Glutamatergic neuron (in vitro differentiated cells): ENCODE measurements around the gene TANC1. TPM values are rescaled to one million over a fixed set of nuclear protein-coding genes. Genes with fewer than 3 reads are reported as not detected.

Source experiments
- DNase-seq: peaks from one replicate; pipeline ENCODE4 v3.0.0; 2022
- H3K27ac Mint-ChIP-seq: one replicate; pipeline ENCODE4 v1.8.0; 2020; ENCODE audit warnings: mild to moderate bottlenecking, mixed read lengths, inconsistent platforms; ENCODE audit not compliant: unreplicated experiment
- H3K27me3 Mint-ChIP-seq: one replicate; pipeline ENCODE4 v1.8.0; 2020; ENCODE audit warnings: mild to moderate bottlenecking, moderate library complexity, mixed read lengths, inconsistent platforms; ENCODE audit not compliant: unreplicated experiment
- H3K36me3 Mint-ChIP-seq: one replicate; pipeline ENCODE4 v1.8.0; 2020; ENCODE audit warnings: mild to moderate bottlenecking, mixed read lengths, inconsistent platforms; ENCODE audit not compliant: unreplicated experiment
- H3K4me1 Mint-ChIP-seq: one replicate; pipeline ENCODE4 v1.8.0; 2020; ENCODE audit warnings: mild to moderate bottlenecking, low read depth, mixed read lengths, inconsistent platforms; ENCODE audit not compliant: unreplicated experiment
- H3K4me3 Mint-ChIP-seq: one replicate; pipeline ENCODE4 v1.8.0; 2020; ENCODE audit warnings: mild to moderate bottlenecking, mixed read lengths, inconsistent platforms; ENCODE audit not compliant: unreplicated experiment
- H3K9me3 Mint-ChIP-seq: one replicate; pipeline ENCODE4 v1.8.0; 2020; ENCODE audit warnings: mild to moderate bottlenecking, moderate library complexity, mixed read lengths, inconsistent platforms; ENCODE audit not compliant: unreplicated experiment
- CTCF ChIP-seq: fragments of 200-600 bp; sonication (generic); IDR thresholded peaks from one replicate; pipeline ENCODE4 v1.5.0; 2021; ENCODE audit not compliant: partially characterized antibody, unreplicated experiment
- total RNA-seq: library from RNA; stranded (reverse); fragmentation: NEBNext Ultra II Directional; extraction: Animal tissue kit (Norgen Biotek cat#: 25700); gene quantifications from one replicate; pipeline ENCODE4 v1.2.1, GENCODE V29; 2021; ENCODE audit not compliant: unreplicated experiment

TANC1 gene
- total RNA-seq, 1 donor from 2014 or later = 14.9 TPM

- H3K27me3 Mint-ChIP-seq = no peaks in the 10 kb centered on the region
- no peaks in the 10 kb centered on the region for H3K9me3 Mint-ChIP-seq
- no peaks in the 10 kb centered on the region for H3K36me3 Mint-ChIP-seq
- DNase-seq = no peak
- TF ChIP-seq CTCF = no peak
- no peaks in the 10 kb centered on the region for H3K4me1 Mint-ChIP-seq
- H3K27ac Mint-ChIP-seq = no peak overlapping the region
- no peak overlapping the region for H3K4me3 Mint-ChIP-seq
Measured at GRCh38 chr2:159065891-159066290, 97.5 kb downstream of the TANC1 start.

- DNase-seq = no peak
- Mint-ChIP-seq H3K4me1 (no peaks in the 10 kb centered on the region), H3K27me3 (no peaks in the 10 kb centered on the region), H3K36me3 (no peaks in the 10 kb centered on the region), H3K9me3 (no peaks in the 10 kb centered on the region), H3K27ac (no peak overlapping the region), H3K4me3 (no peak overlapping the region)
- TF ChIP-seq CTCF = no peak
Measured at GRCh38 chr2:159066541-159067156, 98.2 kb downstream of the TANC1 start.

- Mint-ChIP-seq H3K4me3 (no peak overlapping the region), H3K36me3 (no peaks in the 10 kb centered on the region), H3K27ac (no peak overlapping the region), H3K9me3 (no peaks in the 10 kb centered on the region), H3K27me3 (no peaks in the 10 kb centered on the region), H3K4me1 (no peaks in the 10 kb centered on the region)
- DNase-seq = no peak
- no peak for TF ChIP-seq CTCF
Measured at GRCh38 chr2:159067971-159068370, 99.5 kb downstream of the TANC1 start.

- Mint-ChIP-seq H3K9me3 (no peaks in the 10 kb centered on the region), H3K27me3 (no peaks in the 10 kb centered on the region), H3K4me1 (no peaks in the 10 kb centered on the region), H3K36me3 (no peaks in the 10 kb centered on the region), H3K27ac (no peak overlapping the region), H3K4me3 (no peak overlapping the region)
- DNase-seq = no peak
- TF ChIP-seq CTCF = no peak
Measured at GRCh38 chr2:159069229-159069628, 100.8 kb downstream of the TANC1 start.

GRCh38 chr2:159070235-159070634, 101.8 kb downstream of the TANC1 start:
- H3K27me3 Mint-ChIP-seq = no peaks in the 10 kb centered on the region
- DNase-seq = no peak
- no peaks in the 10 kb centered on the region for H3K36me3 Mint-ChIP-seq
- no peaks in the 10 kb centered on the region for H3K9me3 Mint-ChIP-seq
- no peaks in the 10 kb centered on the region for H3K4me1 Mint-ChIP-seq
- no peak for TF ChIP-seq CTCF
- no peak overlapping the region for H3K27ac Mint-ChIP-seq
- no peak overlapping the region for H3K4me3 Mint-ChIP-seq
